HEK293 (cell line): Measurements from ENCODE around the gene FOXN3.

Experiments used
- CTCF ChIA-PET: fragments of 350-600 bp; formaldehyde crosslinking; extraction: SDS; loops from one replicate; lab custom pipeline; 2021; ENCODE audit warnings: antibody characterized with exemption; lab: Yijun Ruan, JAX
- POLR2A ChIA-PET: fragments of 300-600 bp; formaldehyde crosslinking; extraction: SDS; loops from one replicate; lab custom pipeline; 2020; ENCODE audit warnings: antibody characterized with exemption, inconsistent platforms; lab: Yijun Ruan, JAX
- H3K27ac ChIP-seq: fragments of 200-500 bp; sonication (Bioruptor generic); 2 replicates; pipeline ENCODE4 v1.5.1; 2014; ENCODE audit warnings: low read depth, low read length, control low read depth, inconsistent platforms; ENCODE audit errors: extremely low read depth
- H3K36me3 ChIP-seq, 2 experiments: fragments of 200-500 bp in 1 of 2; sonication (Bioruptor generic) in 1 of 2; 1 replicate in 1 of 2; 2 replicates in 1 of 2; pipeline ENCODE4 v1.5.1; 2014 to 2017; ENCODE audit warnings: inconsistent platforms in 2 of 2, low read length in 2 of 2; ENCODE audit not compliant: control insufficient read depth in 2 of 2, insufficient read depth in 1 of 2
- H3K4me1 ChIP-seq: fragments of 200-500 bp; sonication (Bioruptor generic); 2 replicates; pipeline ENCODE4 v1.5.1; 2014; ENCODE audit warnings: mild to moderate bottlenecking, low read length, inconsistent platforms; ENCODE audit not compliant: control insufficient read depth, insufficient read depth
- H3K4me3 ChIP-seq: 2 replicates; pipeline ENCODE4 v1.5.1; 2011; ENCODE audit warnings: low read depth, mild to moderate bottlenecking, control low read depth, low read length, moderate library complexity
- H3K9me3 ChIP-seq: fragments of 200-500 bp; sonication (Bioruptor generic); 2 replicates; pipeline ENCODE4 v1.5.1; 2014; ENCODE audit warnings: low read depth, low read length, inconsistent platforms; ENCODE audit not compliant: control insufficient read depth, insufficient read depth
- BCL11A ChIP-seq: fragments of 450-650 bp; formaldehyde crosslinking; IDR thresholded peaks from 2 replicates; pipeline ENCODE4 v1.5.1; 2016; ENCODE audit warnings: low read depth, missing biosample characterization, missing genetic modification characterization
- FEZF1 ChIP-seq: fragments of 450-650 bp; formaldehyde crosslinking; IDR thresholded peaks from 2 replicates; pipeline ENCODE4 v1.5.1; 2016; ENCODE audit warnings: missing biosample characterization, missing genetic modification characterization
- MYNN ChIP-seq: fragments of 450-650 bp; formaldehyde crosslinking; IDR thresholded peaks from 2 replicates; pipeline ENCODE4 v1.5.1; 2016; ENCODE audit warnings: missing biosample characterization, missing genetic modification characterization, borderline replicate concordance
- ZBTB1 ChIP-seq: fragments of 450-650 bp; formaldehyde crosslinking; IDR thresholded peaks from 2 replicates; pipeline ENCODE4 v1.5.1; 2016; ENCODE audit warnings: missing biosample characterization, missing genetic modification characterization
- ZBTB48 ChIP-seq: fragments of 450-650 bp; formaldehyde crosslinking; IDR thresholded peaks from 2 replicates; pipeline ENCODE4 v1.5.1; 2016; ENCODE audit warnings: missing biosample characterization, missing genetic modification characterization
- ZBTB7A ChIP-seq: fragments of 450-650 bp; formaldehyde crosslinking; IDR thresholded peaks from 2 replicates; pipeline ENCODE4 v1.5.1; 2016; ENCODE audit warnings: low read depth, missing biosample characterization, missing genetic modification characterization
- ZFP3 ChIP-seq: fragments of 450-650 bp; formaldehyde crosslinking; IDR thresholded peaks from 2 replicates; pipeline ENCODE4 v1.5.1; 2016; ENCODE audit warnings: low read depth, missing biosample characterization, missing genetic modification characterization
- ZFP41 ChIP-seq: fragments of 450-650 bp; formaldehyde crosslinking; IDR thresholded peaks from 2 replicates; pipeline ENCODE4 v1.5.1; 2016; ENCODE audit warnings: missing biosample characterization, missing genetic modification characterization, borderline replicate concordance
- ZNF146 ChIP-seq: fragments of 450-650 bp; formaldehyde crosslinking; IDR thresholded peaks from 2 replicates; pipeline ENCODE4 v1.5.1; 2016; ENCODE audit warnings: missing biosample characterization, missing genetic modification characterization
- ZNF175 ChIP-seq: fragments of 450-650 bp; formaldehyde crosslinking; IDR thresholded peaks from 2 replicates; pipeline ENCODE4 v1.5.1; 2016; ENCODE audit warnings: missing biosample characterization, missing genetic modification characterization
- ZNF202 ChIP-seq: fragments of 450-650 bp; formaldehyde crosslinking; IDR thresholded peaks from 2 replicates; pipeline ENCODE4 v1.5.1; 2016; ENCODE audit warnings: missing biosample characterization, missing genetic modification characterization, borderline replicate concordance
- ZNF311 ChIP-seq: fragments of 450-650 bp; formaldehyde crosslinking; IDR thresholded peaks from 2 replicates; pipeline ENCODE4 v1.5.1; 2017; ENCODE audit warnings: missing biosample characterization, missing genetic modification characterization, borderline replicate concordance
- ZNF549 ChIP-seq: fragments of 450-650 bp; IDR thresholded peaks from 2 replicates; pipeline ENCODE4 v1.5.1; 2018; ENCODE audit warnings: missing biosample characterization, missing genetic modification characterization, mild to moderate bottlenecking, inconsistent platforms, moderate library complexity
- ZNF600 ChIP-seq: fragments of 450-650 bp; formaldehyde crosslinking; IDR thresholded peaks from 2 replicates; pipeline ENCODE4 v1.5.1; 2016; ENCODE audit warnings: missing biosample characterization, missing genetic modification characterization
- ZNF629 ChIP-seq: fragments of 450-650 bp; formaldehyde crosslinking; IDR thresholded peaks from 2 replicates; pipeline ENCODE4 v1.5.1; 2017; ENCODE audit warnings: missing biosample characterization, missing genetic modification characterization
- ZNF792 ChIP-seq: fragments of 450-650 bp; formaldehyde crosslinking; IDR thresholded peaks from 2 replicates; pipeline ENCODE4 v1.5.1; 2016; ENCODE audit warnings: missing biosample characterization, missing genetic modification characterization
- ZSCAN30 ChIP-seq: fragments of 450-650 bp; IDR thresholded peaks from 2 replicates; pipeline ENCODE4 v1.5.1; 2018; ENCODE audit warnings: missing biosample characterization, mild to moderate bottlenecking, missing genetic modification characterization, moderate library complexity
- TF ChIP-seq, protein P1 (sequence below): fragments of 450-650 bp; formaldehyde crosslinking; IDR thresholded peaks from 2 replicates; pipeline ENCODE4 v1.5.1; 2017; ENCODE audit warnings: missing biosample characterization, missing genetic modification characterization
- TF ChIP-seq, protein P2 (sequence below): fragments of 450-650 bp; formaldehyde crosslinking; IDR thresholded peaks from 2 replicates; pipeline ENCODE4 v1.5.1; 2016; ENCODE audit warnings: missing biosample characterization, missing genetic modification characterization, low read depth
- TF ChIP-seq, protein P3 (sequence below): fragments of 450-650 bp; formaldehyde crosslinking; IDR thresholded peaks from 2 replicates; pipeline ENCODE4 v1.5.0; 2017; ENCODE audit warnings: missing biosample characterization, missing genetic modification characterization, borderline replicate concordance

FOXN3 gene

DNA sequence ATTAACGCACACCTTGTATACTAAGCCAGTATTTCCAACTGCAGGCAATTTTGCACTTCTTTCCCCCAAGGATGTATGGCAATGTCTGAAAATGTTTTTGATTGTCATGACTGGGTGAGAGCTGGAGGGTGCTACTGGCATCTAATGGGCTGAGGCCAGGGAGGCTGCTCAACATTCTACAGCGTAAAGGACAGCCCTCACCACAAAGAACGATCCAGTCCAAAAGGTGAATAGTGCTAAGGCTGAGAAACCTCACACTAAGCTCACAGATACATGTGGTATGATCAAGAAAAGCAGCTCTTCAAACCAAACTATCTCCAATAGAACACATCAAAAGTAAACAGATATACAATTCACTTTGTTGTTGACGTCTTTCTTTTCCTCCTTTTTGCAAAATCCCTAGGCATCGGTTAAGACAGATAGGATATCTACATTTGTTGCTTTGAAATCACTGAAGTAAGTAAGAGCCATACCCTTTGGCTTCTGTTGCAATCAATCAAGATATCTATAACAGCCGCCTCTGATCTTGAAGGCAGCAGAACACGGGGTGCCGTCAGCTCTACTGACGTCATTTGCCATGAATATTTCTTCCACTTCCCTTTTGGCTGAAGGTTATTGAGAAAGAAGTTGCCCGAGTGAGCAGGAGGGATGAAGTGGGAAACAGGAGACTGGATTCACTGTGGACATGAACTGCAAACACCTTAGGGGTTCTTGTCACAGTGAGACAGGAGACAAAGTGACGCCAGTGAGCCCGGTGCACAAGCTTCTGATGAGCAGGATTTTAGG lies 218.3 kb downstream of the FOXN3 start:
- no peaks in the 10 kb centered on the region for H3K4me1 ChIP-seq
- no peak overlapping the region for H3K27ac ChIP-seq
- H3K4me3 ChIP-seq, result no peak overlapping the region
- POLR2A ChIA-PET, result no interaction called here
- TF ChIP-seq, protein P1, sequence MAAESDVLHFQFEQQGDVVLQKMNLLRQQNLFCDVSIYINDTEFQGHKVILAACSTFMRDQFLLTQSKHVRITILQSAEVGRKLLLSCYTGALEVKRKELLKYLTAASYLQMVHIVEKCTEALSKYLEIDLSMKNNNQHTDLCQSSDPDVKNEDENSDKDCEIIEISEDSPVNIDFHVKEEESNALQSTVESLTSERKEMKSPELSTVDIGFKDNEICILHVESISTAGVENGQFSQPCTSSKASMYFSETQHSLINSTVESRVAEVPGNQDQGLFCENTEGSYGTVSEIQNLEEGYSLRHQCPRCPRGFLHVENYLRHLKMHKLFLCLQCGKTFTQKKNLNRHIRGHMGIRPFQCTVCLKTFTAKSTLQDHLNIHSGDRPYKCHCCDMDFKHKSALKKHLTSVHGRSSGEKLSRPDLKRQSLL, result no peak
- TF ChIP-seq ZBTB48 (tag by site-specific recombination) (no peak), ZFP3 (no peak), ZNF629 (no peak), ZSCAN30 (tag by site-specific recombination) (no peak), ZNF175 (tag by site-specific recombination) (no peak), BCL11A (tag by site-specific recombination) (no peak), ZBTB7A (tag by site-specific recombination) (no peak), ZNF792 (tag by site-specific recombination) (no peak)
- TF ChIP-seq, protein P2, sequence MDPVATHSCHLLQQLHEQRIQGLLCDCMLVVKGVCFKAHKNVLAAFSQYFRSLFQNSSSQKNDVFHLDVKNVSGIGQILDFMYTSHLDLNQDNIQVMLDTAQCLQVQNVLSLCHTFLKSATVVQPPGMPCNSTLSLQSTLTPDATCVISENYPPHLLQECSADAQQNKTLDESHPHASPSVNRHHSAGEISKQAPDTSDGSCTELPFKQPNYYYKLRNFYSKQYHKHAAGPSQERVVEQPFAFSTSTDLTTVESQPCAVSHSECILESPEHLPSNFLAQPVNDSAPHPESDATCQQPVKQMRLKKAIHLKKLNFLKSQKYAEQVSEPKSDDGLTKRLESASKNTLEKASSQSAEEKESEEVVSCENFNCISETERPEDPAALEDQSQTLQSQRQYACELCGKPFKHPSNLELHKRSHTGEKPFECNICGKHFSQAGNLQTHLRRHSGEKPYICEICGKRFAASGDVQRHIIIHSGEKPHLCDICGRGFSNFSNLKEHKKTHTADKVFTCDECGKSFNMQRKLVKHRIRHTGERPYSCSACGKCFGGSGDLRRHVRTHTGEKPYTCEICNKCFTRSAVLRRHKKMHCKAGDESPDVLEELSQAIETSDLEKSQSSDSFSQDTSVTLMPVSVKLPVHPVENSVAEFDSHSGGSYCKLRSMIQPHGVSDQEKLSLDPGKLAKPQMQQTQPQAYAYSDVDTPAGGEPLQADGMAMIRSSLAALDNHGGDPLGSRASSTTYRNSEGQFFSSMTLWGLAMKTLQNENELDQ, result no peak
- CTCF ChIA-PET, result interaction anchor here (1.2 kb wide), 1 partner anchor 14 kb away, joined by 3 read pairs; no protein-coding TSS in a partner anchor
- no peaks in the 10 kb centered on the region for H3K9me3 ChIP-seq
- no peaks in the 10 kb centered on the region for H3K36me3 ChIP-seq

DNA sequence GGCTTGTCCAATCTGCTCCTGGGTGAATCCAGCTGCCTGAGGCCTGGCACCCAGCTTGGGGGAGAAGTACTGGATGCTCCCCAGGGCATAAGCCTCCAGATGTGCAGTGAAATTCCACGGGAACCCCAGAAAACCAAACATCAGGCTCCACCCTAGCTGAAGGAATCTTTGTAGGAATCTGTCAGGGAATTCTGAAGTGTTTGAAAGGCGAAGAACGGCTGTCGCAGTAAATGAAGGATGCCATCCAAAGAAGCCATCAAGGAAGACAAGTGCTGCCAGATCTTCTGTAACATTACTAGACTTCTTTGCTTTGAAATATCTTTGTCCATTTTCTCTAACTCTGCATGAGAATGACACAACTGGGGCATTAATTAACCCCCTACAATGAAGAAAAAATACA lies 219.4 kb downstream of the FOXN3 start:
- no peak for TF ChIP-seq ZNF146 (tag by site-specific recombination)
- TF ChIP-seq ZBTB1 (tag by site-specific recombination), result no peak
- TF ChIP-seq FEZF1 (tag by site-specific recombination), result no peak
- TF ChIP-seq ZNF311 (tag by site-specific recombination), result no peak
- no peak for TF ChIP-seq ZNF600 (tag by site-specific recombination)
- TF ChIP-seq, protein P3, sequence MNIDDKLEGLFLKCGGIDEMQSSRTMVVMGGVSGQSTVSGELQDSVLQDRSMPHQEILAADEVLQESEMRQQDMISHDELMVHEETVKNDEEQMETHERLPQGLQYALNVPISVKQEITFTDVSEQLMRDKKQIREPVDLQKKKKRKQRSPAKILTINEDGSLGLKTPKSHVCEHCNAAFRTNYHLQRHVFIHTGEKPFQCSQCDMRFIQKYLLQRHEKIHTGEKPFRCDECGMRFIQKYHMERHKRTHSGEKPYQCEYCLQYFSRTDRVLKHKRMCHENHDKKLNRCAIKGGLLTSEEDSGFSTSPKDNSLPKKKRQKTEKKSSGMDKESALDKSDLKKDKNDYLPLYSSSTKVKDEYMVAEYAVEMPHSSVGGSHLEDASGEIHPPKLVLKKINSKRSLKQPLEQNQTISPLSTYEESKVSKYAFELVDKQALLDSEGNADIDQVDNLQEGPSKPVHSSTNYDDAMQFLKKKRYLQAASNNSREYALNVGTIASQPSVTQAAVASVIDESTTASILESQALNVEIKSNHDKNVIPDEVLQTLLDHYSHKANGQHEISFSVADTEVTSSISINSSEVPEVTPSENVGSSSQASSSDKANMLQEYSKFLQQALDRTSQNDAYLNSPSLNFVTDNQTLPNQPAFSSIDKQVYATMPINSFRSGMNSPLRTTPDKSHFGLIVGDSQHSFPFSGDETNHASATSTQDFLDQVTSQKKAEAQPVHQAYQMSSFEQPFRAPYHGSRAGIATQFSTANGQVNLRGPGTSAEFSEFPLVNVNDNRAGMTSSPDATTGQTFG (tag by site-specific recombination), result no peak
- TF ChIP-seq MYNN, result no peak
- TF ChIP-seq ZSCAN30 (tag by site-specific recombination), result no peak
- TF ChIP-seq ZFP41 (tag by site-specific recombination), result no peak
- no peak for TF ChIP-seq ZNF202 (tag by site-specific recombination)
- no peak for TF ChIP-seq ZNF549 (tag by site-specific recombination)
- Histone ChIP-seq H3K4me3 (no peak overlapping the region), H3K36me3 (no peaks in the 10 kb centered on the region), H3K9me3 (no peaks in the 10 kb centered on the region), H3K27ac (no peak overlapping the region), H3K4me1 (no peaks in the 10 kb centered on the region)
- POLR2A ChIA-PET, result no interaction called here
- CTCF ChIA-PET, result no interaction called here
